Subcutaneous abdominal adipose tissue (tissue), 5 donors: ENCODE measurements around the gene TRIAP1.

Experiments used
- H3K27ac ChIP-seq: one replicate; pipeline ENCODE4 v1.7.0; 2013; ENCODE audit warnings: low read depth, mild to moderate bottlenecking, inconsistent platforms, low read length, moderate library complexity
- H3K27me3 ChIP-seq, 5 donors: one replicate each; pipeline ENCODE4 v1.7.0; 2013; ENCODE audit warnings: low read length in 5 of 5, inconsistent platforms in 1 of 5; ENCODE audit not compliant: control insufficient read depth in 5 of 5, insufficient read depth in 4 of 5
- H3K36me3 ChIP-seq, 5 donors: one replicate each; pipeline ENCODE4 v1.7.0; 2013; ENCODE audit warnings: low read length in 5 of 5; ENCODE audit not compliant: control insufficient read depth in 5 of 5, insufficient read depth in 5 of 5
- H3K4me1 ChIP-seq, 5 donors: one replicate each; pipeline ENCODE4 v1.7.0; 2013; ENCODE audit warnings: low read length in 5 of 5, mild to moderate bottlenecking in 3 of 5, moderate library complexity in 1 of 5; ENCODE audit not compliant: control insufficient read depth in 5 of 5, insufficient read depth in 5 of 5
- H3K4me3 ChIP-seq, 5 donors: one replicate each; pipeline ENCODE4 v1.7.0; 2013; ENCODE audit warnings: low read length in 5 of 5, low read depth in 1 of 5
- H3K9ac ChIP-seq, 5 donors: one replicate each; pipeline ENCODE4 v1.7.0; 2013; ENCODE audit warnings: low read length in 5 of 5, mild to moderate bottlenecking in 4 of 5, moderate library complexity in 3 of 5
- H3K9me3 ChIP-seq, 5 donors: one replicate each; pipeline ENCODE4 v1.7.0; 2013; ENCODE audit warnings: low read length in 5 of 5; ENCODE audit not compliant: control insufficient read depth in 5 of 5
- donor health status: healthy.
- donor health status: healthy.
- donor health status: healthy.
- donor health status: healthy.
- donor health status: healthy.

TRIAP1 gene

DNA sequence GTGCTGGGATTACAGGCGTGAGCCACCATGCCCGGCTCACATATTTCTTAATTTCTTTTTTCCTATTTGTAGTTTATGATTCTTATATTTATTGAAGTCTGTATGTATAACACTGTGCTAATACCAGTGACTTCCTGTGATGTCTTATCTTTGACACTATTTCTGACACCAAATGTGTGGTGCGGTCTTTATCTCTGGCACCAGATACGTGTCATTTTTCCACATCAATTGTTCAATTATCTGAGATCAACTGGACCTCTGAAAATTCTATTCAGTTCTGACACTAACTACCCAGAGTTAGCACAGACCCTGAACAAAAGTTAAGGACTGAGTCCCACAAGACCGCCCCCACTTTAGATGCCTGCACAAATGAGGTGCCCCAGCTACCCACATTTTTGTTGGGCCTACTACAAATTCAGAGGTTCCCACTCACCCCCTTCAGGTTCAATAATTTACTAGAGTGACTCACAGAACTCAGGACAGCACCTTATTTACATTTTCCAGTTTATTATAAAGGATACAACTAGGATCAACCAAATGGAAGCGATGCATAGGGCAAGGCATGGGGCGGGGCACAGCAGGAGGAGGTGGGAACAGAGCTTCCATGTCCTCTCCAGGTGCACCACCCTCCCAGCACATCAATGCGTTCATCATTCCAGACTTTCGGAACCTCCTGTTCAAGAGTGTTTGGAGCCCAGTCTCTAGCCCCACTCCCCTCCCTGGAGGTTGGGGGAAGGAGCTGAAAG lies 35.0 kb upstream of the TRIAP1 start:
- no peaks in the 10 kb centered on the region for H3K27me3 ChIP-seq
- no peak overlapping the region for H3K9ac ChIP-seq
- H3K36me3 ChIP-seq: no peaks in the 10 kb centered on the region
- H3K27ac ChIP-seq: no peak overlapping the region
- no peaks in the 10 kb centered on the region for H3K9me3 ChIP-seq
- H3K4me1 ChIP-seq: no peaks in the 10 kb centered on the region
- no peak overlapping the region for H3K4me3 ChIP-seq

DNA sequence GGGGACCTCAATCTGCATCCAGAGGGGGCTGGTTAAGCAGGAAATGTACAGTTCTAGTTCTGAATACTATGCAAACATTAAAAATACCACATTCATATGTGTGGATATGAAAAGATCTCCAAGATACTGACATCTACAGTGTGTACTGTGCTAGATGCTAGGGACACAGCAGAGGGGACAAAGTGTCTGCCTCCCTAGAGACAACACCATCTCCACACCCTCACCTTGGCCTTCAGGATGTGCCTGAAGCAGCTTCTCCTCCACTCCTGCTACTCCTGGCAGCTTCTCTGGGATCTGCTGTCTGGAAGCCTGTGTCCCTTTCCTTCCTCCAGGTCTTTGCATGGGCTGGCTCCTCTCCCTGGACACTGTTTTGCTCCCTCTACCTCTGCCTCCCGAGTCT lies 34.0 kb upstream of the TRIAP1 start:
- Histone ChIP-seq H3K27ac (no peak overlapping the region), H3K4me1 (no peaks in the 10 kb centered on the region), H3K4me3 (no peak overlapping the region), H3K36me3 (no peaks in the 10 kb centered on the region), H3K27me3 (no peaks in the 10 kb centered on the region), H3K9me3 (no peaks in the 10 kb centered on the region), H3K9ac (no peak overlapping the region)

DNA sequence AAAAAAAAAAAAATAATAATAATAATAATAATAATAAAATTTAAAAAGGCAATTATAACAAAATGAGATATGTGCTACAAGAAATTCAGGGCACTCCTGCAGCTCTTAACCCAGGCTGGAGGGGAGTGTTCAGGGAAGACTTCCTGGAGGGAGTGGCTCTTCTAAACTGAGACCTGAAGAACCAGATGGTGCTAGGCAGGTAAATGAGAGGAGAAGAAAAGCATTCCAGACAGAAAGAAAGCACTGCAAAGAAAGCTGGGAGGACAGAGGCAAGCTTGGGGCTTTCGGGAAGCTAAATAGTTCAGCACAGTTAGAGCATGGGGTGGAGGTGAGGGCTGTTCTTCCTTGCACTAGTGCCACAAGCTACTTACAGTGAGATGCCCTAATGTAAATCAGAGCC lies 33.3 kb upstream of the TRIAP1 start:
- H3K4me3 ChIP-seq: no peak overlapping the region
- H3K36me3 ChIP-seq: no peaks in the 10 kb centered on the region
- no peaks in the 10 kb centered on the region for H3K4me1 ChIP-seq
- H3K27ac ChIP-seq: no peak overlapping the region
- H3K27me3 ChIP-seq: no peaks in the 10 kb centered on the region
- H3K9me3 ChIP-seq: no peaks in the 10 kb centered on the region
- H3K9ac ChIP-seq: no peak overlapping the region

DNA sequence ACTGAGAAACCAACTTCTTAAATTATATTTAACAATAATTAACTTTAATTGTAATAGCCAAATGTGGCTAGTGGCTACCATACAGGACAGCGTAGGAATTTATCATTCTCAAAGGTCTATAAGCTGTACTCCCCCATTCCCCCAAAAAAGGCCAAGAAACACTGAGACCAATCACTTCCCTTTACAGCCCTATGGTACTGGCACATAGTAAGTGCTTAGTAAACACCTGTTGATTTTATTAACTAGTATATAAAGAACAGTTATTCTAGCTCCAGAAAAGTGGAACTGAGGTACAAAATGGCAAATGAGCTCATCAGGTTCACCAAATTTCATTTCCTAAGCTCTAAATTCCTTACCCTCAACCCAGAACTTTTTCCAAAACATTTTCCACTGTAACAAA lies 29.5 kb upstream of the TRIAP1 start:
- peaks cover 0 to under 1% (median 0%) of the 10 kb centered on the region in 5 donors for H3K4me1 ChIP-seq
- H3K9me3 ChIP-seq: no peaks in the 10 kb centered on the region
- no peaks in the 10 kb centered on the region for H3K36me3 ChIP-seq
- no peak overlapping the region for H3K4me3 ChIP-seq
- H3K9ac ChIP-seq: no peak overlapping the region
- H3K27me3 ChIP-seq: no peaks in the 10 kb centered on the region
- H3K27ac ChIP-seq: no peak overlapping the region

DNA sequence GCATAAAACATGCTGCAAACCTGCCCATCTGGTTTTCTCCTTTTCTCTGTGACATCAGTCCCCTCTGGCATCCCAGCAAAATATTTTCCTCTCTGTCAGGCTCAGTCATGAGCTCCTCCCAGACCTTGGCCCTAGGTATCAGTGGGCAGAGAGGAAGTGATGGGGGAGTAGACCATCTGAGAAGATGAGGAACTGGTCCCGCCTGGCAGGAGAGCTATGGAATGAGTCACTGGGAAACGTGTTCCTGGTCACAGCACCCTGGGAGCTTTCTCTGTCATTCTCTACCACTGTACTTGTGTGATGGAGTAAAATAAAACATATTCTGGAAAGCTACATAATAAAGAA lies 28.4 kb upstream of the TRIAP1 start:
- H3K27ac ChIP-seq: no peak overlapping the region
- H3K4me3 ChIP-seq: no peak overlapping the region
- H3K36me3 ChIP-seq: no peaks in the 10 kb centered on the region

DNA sequence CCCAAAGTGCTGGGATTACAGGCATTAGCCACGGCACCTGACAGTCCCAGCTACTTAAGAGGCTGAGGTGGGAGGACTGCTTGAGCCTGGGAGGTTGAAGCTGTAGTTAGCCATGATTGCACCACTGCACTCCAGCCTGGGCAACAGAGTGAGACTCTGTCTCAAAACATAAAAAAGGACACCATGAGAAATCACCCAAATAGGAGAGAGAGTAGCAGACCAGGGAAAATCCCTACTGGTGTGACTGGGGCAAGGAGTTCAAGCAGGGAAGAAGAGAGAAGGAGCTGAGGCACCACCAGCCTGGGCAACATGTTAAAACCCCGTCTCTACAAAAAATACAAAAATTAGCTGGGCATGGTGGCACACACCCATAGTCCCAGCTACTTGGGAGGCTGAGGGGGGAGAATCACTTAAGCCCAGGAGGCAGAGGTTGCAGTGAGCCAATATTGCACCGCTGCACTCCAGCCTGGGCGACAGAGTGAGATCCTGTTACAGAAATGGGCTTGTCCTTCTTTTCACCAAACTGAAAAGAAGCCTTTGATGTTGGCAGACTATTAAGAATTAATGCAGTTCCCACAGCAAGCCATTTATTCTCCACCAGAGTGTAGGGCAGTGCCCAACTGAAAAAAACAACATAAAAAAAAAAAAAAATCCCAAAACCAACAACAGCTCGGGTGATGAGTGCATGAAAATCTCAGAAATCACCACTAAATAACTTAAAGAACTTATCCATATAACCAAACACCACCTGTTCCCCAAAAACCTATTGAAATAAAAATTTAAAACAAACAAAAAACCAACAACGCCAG lies 27.8 kb upstream of the TRIAP1 start:
- peaks cover 3 to 10% (median 9%) of the 10 kb centered on the region in 5 donors for H3K4me1 ChIP-seq
- no peaks in the 10 kb centered on the region for H3K27me3 ChIP-seq
- no peak overlapping the region for H3K4me3 ChIP-seq
- no peaks in the 10 kb centered on the region for H3K9me3 ChIP-seq
- H3K9ac ChIP-seq: no peak overlapping the region
- no peaks in the 10 kb centered on the region for H3K36me3 ChIP-seq
- H3K27ac ChIP-seq: no peak overlapping the region

More for the DNA sequence above, 28.4 kb upstream of the TRIAP1 start:
- peaks cover 3 to 10% (median 9%) of the 10 kb centered on the region in 5 donors for H3K4me1 ChIP-seq
- H3K27me3 ChIP-seq: no peaks in the 10 kb centered on the region
- no peak overlapping the region for H3K9ac ChIP-seq
- H3K9me3 ChIP-seq: no peaks in the 10 kb centered on the region

DNA sequence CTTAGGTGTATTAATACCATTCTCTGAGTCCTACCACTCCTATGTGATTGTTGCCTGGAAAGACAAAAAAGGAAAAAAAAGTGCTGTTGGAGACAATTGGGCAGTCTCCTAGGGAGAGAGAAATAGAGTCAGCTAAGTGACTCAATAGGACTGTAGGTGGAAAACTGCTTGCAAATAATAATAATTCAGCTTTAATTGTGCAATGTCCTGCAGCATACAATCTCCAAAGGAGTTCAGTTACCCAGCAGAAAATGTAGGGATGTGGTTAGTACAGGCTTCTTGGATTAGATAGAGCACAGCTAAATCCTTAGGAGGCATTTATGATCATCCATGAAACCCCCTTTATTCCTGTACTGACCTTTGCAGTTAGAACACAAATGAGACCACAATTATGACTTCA lies 26.3 kb upstream of the TRIAP1 start:
- Histone ChIP-seq H3K4me1 (peaks cover 6 to 24% (median 21%) of the 10 kb centered on the region in 5 donors), H3K36me3 (no peaks in the 10 kb centered on the region), H3K9ac (no peak overlapping the region), H3K9me3 (no peaks in the 10 kb centered on the region), H3K27ac (no peak overlapping the region), H3K27me3 (no peaks in the 10 kb centered on the region), H3K4me3 (no peak overlapping the region)

DNA sequence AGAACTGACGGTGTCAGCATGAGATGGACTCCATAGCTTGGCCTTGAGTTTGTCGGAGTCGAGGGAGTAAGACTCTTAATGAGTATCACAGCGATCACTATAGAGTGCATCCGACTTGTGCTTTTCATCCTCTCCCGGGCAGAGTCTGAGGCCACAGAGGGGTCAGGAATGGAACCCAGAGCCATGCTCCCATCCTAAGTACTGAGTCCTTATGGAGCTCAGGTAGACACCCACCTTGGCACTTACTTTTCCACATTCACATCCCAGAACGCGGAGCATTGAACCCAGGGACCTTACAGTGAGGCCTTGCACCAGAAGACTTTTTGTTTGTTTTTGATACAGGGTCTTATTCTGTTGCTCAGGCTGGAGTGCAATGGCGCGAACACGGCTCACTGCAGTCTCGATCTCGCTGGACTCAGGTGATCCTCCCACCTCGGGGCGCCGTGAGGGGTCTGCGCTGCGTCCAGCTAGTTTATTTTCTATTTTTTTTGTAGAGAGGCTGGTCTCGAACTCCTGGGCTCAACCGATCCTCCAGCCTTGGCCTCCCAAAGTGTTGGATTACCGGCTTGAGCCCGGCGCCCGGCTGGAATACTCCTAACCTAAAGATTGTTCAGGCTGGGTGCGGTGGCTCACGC lies 24.1 kb upstream of the TRIAP1 start:
- Histone ChIP-seq H3K9me3 (no peaks in the 10 kb centered on the region), H3K27ac (peak overlapping the region; percentile 30), H3K9ac (peak overlapping the region; percentile 81 to 95 (median 91)), H3K27me3 (no peaks in the 10 kb centered on the region), H3K4me1 (peaks cover 6 to 34% (median 25%) of the 10 kb centered on the region in 5 donors), H3K36me3 (peaks cover under 1 to 13% (median 8%) of the 10 kb centered on the region in 5 donors), H3K4me3 (peak overlapping the region; percentile 79 to 87 (median 84))

DNA sequence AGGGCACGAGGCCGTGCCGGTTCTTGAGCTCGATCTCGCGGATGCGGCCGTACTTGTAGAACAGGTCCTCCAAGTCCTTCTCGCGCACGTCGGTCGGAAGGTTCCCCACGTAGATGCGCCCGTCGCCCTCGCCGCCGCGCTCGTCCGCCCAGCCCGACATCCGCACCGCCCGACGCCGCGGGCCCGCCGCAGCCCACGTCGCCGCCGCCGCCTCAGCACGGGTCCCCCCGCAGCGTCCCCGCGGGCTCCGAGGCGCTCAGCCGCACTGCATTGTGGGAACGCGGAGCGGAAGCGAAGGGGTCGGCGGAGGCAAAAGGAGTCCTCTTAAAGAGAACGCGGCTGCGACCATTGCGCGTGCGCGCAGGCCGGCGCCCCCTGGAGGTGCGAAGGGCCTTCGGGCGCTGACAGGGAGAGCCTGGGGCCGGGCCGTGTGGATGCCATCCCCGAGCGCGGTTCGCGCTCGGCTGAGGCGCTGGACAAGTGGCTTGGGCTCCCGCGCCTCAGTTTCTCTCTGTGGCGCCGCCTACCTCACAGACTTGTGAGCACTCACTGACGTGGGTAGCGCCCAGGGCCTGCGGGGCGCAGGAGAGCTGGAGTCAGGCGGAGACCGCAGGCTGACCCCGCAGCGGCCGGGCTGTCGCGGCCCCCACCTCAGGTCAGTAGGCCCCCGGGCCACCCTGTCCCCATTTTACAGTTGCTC lies 23.4 kb upstream of the TRIAP1 start, which contains the start of gene SRSF9:
SRSF9 (minus strand) TSS at position 299 of the 700 bp plus-strand sequence; CDS start at position 160, 139 bp downstream.
- Histone ChIP-seq H3K27ac (peak within 1 kb of the TSS; percentile 76), H3K9me3 (no peaks in the 10 kb centered on the region), H3K36me3 (peaks cover 6 to 20% (median 14%) of the 10 kb centered on the region in 5 donors), H3K9ac (peak within 1 kb of the TSS; percentile 81 to 95 (median 91)), H3K27me3 (no peaks in the 10 kb centered on the region), H3K4me3 (peak within 1 kb of the TSS; percentile 79 to 88 (median 86)), H3K4me1 (peaks cover 6 to 34% (median 25%) of the 10 kb centered on the region in 5 donors)
